Hypothalamus (tissue), 51 donors: ENCODE data around the gene ANKS3.
"Not testable (repeated sequence)": the region's sequence is repeated elsewhere in the genome, so short reads cannot be mapped to it uniquely, and the experiment has no call there.

Source experiments
- DNase-seq, 51 donors: peaks; one replicate each; lab custom pipeline; 2025; lab: John Stamatoyannopoulos, UW

Gene ANKS3

GRCh38 chr16:4755687-4756086 lies 21.6 kb upstream of the ANKS3 start:
- DNase-seq, result no peak

DNA sequence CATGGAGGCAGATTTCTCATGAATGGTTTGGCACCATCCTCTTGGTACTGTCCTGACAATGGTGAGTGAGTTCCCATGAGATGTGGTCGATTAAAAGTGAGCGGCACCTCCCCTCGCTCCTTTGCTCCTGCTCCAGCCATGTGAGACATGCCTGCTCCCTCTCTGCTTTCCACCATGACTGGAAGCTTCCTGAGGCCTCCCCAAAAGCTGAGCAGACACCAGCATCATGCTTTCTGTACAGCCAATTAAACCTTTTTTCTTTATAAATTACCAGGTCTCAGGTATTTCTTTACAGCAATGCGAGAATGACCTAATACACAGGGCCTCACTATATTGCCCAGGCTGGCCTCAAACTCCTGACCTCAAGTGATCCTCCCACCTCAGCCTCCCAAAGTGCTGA lies 20.8 kb upstream of the ANKS3 start:
- no peak for DNase-seq

GRCh38 chr16:4753227-4753626 lies 19.2 kb upstream of the ANKS3 start:
- DNase-seq, result no peak

DNA sequence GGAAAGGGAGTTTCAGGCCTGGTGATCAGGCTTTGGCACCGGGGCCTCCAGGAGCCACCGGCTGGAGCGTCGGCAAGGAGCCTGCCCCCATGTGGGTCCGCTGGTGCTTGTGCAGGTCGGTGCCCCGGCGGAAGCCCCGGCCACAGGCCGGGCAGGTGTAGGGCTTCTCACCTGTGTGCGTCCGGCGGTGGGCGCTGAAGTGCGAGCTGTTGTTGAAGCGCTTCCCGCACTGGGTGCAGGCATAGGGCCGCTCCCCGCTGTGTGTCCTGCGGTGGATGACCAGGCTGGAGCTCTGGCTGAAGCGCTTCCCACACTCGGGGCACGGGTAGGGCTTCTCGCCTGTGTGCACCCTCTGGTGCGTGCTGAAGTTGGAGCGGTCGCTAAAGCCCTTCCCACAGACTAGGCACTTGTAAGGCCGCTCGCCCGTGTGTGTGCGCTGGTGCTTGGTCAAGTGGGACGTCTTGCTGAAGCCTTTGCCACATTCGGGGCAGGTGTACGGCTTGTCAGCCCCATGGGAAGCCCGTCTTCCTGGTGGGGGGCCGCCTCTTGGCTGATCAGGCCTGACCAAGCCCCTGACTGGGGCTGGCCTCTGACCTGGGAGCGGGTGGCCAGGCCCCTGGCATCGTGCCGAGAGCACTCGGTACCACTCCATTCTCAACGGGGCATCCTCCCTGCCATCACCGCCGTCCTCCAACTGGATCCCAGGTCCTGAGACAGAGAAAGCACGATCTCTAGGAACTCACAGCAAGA lies 18.5 kb upstream of the ANKS3 start:
- no peak for DNase-seq

GRCh38 chr16:4750896-4751295 lies 16.8 kb upstream of the ANKS3 start:
- no peak for DNase-seq

DNA sequence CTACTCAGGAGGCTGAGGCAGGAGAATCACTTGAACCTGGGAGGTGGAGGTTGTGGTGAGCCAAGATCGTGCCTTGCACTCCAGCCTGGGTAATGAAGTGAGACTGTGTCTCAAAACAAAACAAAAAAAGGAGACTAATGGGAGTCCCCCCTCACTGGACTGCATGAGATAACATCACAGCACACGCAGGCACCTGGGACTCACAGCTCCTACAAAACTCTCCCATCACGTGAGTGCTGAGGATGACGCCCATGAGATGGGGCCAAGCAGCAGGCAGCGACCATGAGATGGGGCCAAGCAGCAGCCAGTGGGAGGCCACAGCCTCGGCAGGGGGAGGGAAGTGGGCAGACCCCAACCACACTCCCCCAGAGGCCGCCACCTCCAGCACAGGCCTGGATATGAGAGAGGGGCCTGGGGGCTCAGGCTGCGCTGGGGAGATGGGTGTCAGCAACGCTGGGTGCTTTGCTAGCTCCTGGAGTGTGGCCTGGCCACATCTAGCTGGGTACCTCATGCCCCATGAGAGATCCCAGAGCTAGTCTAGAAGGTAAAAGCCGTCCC lies 15.7 kb upstream of the ANKS3 start:
- no peak for DNase-seq

GRCh38 chr16:4748682-4749411 lies 14.8 kb upstream of the ANKS3 start:
- DNase-seq, result no peak

- no peak for DNase-seq
Measured at GRCh38 chr16:4747906-4748681, 14.0 kb upstream of the ANKS3 start.

DNA sequence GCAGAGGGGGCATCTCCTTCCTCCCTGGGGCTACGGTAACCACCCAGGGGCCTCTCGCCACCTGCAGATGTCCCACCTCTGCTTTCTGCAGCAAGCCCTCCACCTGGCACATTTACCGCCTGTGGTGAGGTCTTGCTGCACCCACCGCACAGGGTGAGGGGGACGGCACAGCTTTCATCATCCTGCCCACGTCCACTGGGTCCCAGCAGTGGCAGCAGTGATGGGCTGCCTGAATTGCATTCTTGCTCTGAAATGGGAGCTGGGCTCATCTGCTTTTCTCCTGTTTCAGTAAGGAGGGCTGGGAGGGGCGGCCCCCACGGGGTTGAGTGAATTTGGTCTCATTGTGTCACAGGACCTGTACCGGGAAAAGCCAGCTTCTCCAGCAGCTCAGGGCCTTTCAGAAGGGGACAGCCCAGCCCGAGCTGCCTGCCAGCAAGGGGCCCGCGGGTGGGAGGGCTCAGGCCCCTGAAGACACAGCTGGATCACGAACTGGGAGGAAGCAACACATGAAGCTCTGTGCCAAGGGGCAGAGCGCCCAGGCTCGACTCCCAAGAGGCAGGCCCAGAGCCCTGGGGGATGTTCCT lies 13.0 kb upstream of the ANKS3 start:
- DNase-seq, result peak in 15 of 51 donors; percentile 1 to 36 (median 15)

GRCh38 chr16:4746215-4746614 lies 12.1 kb upstream of the ANKS3 start:
- no peak for DNase-seq

GRCh38 chr16:4745274-4745569 lies 11.2 kb upstream of the ANKS3 start:
- DNase-seq, result no peak

- no peak for DNase-seq
Measured at GRCh38 chr16:4744555-4745273, 10.6 kb upstream of the ANKS3 start.

GRCh38 chr16:4743226-4743878 lies 9.3 kb upstream of the ANKS3 start:
- no peak for DNase-seq

GRCh38 chr16:4738370-4738769 lies 4.3 kb upstream of the ANKS3 start:
- DNase-seq, result not testable (repeated sequence)

DNA sequence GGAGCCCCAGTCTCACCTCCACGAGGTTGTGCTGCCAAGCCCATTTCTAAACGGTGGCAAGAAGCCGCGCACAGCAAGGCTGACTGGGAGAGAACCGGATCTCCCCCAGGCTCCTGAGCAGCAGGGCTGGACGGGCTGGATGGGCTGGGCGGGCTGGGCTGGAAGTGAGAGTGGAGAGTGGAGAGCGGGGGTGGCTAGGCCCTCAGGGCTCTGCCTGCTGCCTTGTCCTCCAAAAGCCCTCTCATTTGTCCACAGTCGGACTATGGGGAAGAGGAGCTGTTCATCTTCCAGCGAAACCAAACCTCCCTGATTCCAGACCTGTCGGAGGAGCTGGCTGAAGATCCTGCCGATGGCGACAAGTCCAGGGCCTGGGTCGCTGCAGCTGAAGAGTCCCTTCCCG lies 3.5 kb upstream of the ANKS3 start:
- no peak for DNase-seq

GRCh38 chr16:4736546-4736945 lies 2.5 kb upstream of the ANKS3 start:
- no peak for DNase-seq

- peak; percentile 12 to 86 (median 69) for DNase-seq
Measured at GRCh38 chr16:4734730-4735535, 862 bp upstream of the ANKS3 start.

DNA sequence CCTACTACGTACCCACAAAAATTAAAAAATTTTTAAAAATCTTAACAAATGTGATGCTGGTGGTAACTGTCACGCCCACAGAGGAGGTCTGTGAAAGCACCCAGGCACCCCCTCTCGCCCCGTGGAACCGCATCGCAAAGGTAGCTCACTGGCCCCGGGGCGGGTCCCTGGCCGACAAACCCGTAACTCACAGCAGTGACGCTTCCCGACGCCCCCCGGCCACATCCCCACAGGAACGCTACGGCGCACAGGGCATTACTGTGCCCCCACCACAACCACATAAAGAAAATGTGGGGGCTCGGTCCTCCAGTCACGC lies 366 bp downstream of the ANKS3 start:
- DNase-seq, result peak in 3 of 51 donors; percentile 26 to 45 (median 29)

DNA sequence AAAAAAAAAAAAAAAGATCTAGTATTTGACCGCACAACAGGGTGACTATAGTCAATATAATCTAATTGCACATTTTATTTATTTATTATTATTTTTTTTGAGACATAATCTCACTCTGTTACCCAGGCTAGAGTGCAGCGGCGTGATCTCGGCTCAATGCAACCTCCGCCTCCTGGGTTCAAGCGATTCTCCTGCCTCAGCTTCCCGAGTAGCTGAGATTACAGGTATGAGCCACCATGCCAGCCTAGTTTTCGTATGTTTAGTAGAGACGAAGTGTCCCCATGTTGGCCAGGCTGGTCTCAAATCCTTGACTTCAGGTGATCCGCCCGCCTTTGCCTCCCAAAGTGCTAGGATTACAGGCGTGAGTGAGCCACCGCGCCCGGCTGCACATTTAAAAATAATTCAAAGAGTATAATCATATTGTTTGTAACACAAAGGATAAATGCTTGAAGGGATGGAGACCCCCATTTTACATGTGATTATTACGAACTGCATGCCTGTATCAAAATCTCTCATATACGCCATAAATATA lies 794 bp downstream of the ANKS3 start:
- no peak for DNase-seq
